AG10803 (cell line): ENCODE data around the gene HLCS.

Experiments
- DNase-seq: peaks from one replicate; pipeline ENCODE4 v3.0.0; 2010; ENCODE audit warnings: low read depth
- H3K4me3 ChIP-seq: 2 replicates; pipeline ENCODE4 v1.5.1; 2011; ENCODE audit warnings: mild to moderate bottlenecking, low read length, control low read depth
- TF ChIP-seq, protein P1 (sequence below): conservative IDR thresholded peaks from 2 replicates; pipeline ENCODE4 v1.5.1; 2011; ENCODE audit warnings: mild to moderate bottlenecking, low read length, control low read depth, inconsistent platforms

Gene HLCS

DNA sequence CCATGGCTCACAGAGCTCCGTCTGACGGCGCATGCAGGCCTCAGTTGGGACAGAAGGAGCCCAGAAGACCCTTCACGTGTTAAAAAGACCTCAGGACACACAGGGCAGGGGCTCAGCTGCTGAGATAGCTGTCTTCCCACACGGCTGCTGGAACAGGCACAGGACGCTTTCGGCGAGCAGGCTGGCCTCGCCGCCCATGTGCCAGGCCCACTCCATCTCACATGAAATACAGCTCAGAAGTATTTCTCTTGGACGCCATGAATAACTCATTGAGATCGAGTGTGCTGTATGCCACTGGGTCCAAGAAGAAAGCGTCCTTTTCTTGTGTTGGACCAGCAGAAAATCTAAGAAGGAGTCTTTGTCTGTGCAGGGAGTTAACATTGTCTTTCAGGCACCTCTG, 198.0 kb downstream of the HLCS start:
- DNase-seq: no peak
- no peak overlapping the region for H3K4me3 ChIP-seq
- TF ChIP-seq, protein P1, sequence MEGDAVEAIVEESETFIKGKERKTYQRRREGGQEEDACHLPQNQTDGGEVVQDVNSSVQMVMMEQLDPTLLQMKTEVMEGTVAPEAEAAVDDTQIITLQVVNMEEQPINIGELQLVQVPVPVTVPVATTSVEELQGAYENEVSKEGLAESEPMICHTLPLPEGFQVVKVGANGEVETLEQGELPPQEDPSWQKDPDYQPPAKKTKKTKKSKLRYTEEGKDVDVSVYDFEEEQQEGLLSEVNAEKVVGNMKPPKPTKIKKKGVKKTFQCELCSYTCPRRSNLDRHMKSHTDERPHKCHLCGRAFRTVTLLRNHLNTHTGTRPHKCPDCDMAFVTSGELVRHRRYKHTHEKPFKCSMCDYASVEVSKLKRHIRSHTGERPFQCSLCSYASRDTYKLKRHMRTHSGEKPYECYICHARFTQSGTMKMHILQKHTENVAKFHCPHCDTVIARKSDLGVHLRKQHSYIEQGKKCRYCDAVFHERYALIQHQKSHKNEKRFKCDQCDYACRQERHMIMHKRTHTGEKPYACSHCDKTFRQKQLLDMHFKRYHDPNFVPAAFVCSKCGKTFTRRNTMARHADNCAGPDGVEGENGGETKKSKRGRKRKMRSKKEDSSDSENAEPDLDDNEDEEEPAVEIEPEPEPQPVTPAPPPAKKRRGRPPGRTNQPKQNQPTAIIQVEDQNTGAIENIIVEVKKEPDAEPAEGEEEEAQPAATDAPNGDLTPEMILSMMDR: no peak

- DNase-seq: no peak
These were observed 199.4 kb downstream of the HLCS start for GRCh38 chr21:36767096-36767495.

DNA sequence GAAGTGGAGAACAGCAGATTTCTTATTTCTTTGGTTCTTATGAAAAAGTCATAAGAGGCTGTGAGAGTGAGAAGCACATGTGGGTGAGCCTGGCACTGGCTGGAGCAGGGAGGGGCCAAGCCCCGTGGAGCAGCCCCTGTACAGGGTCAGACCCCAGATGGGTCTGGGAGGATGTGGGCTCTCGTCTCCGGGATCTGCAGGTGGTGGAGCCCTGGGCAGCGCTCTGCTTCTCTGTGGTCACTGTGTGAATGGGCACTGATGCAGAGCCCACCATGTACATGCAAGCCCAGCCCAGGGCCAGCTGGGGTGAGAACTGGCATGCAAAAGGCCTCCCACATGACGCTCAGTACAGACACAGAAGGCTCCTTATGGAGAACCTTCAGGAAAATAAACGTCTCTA, 200.0 kb downstream of the HLCS start:
- H3K4me3 ChIP-seq: no peak overlapping the region
- TF ChIP-seq, protein P1: no peak
- DNase-seq: no peak

More at GRCh38 chr21:36767096-36767495, 199.4 kb downstream of the HLCS start:
- H3K4me3 ChIP-seq: no peak overlapping the region
- TF ChIP-seq, protein P1: no peak

GRCh38 chr21:36765229-36765628, 201.2 kb downstream of the HLCS start:
- no peak for DNase-seq
- TF ChIP-seq, protein P1: no peak
- H3K4me3 ChIP-seq: no peak overlapping the region

DNA sequence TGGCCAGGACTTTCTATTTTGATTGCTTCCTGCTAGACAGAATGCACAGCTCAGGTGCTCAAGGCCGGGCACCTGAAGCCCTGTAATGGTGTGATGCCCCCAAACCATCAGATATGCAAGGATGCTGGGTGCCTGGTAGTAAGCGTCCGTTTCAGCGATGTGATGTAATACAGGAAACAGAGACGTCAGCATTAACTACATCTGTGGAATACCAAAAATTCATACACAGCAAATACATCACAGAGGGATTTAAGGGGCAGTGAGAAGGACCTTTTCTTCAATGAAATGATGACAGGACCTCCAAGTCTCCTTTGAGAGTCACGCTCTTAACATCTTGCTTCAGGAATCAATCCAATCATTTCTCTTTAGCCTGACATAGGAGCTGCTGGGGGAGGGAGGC, 203.2 kb downstream of the HLCS start:
- H3K4me3 ChIP-seq: no peak overlapping the region
- TF ChIP-seq, protein P1: no peak
- no peak for DNase-seq

GRCh38 chr21:36762642-36763041, 203.8 kb downstream of the HLCS start:
- TF ChIP-seq, protein P1: no peak
- DNase-seq: no peak
- no peak overlapping the region for H3K4me3 ChIP-seq

DNA sequence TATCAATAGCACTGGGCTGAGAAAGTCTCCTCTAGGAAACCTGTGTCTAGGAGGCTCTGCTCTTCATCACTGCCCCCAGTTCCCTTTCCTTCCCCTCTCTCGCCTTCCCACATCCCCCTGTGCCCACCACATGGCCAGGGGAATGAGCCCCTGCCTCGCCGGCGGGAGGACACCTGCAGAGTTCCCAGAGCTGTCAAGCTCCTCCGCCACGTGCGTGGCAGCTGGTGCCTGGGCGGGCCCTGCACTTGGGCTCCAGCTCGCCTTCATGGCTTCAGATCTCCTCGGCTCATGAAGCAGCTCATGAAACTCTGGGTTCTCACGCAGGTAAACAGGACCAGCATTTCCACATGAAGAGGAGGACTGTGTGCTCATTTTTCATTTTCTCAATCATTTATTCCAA, 204.8 kb downstream of the HLCS start:
- TF ChIP-seq, protein P1: no peak
- DNase-seq: no peak
- no peak overlapping the region for H3K4me3 ChIP-seq
